Measurements from ENCODE around the gene DOP1B.
"Not testable (repeated sequence)": the region's sequence is repeated elsewhere in the genome, so short reads cannot be mapped to it uniquely, and the experiment has no call there.

The DOP1B gene

DNA sequence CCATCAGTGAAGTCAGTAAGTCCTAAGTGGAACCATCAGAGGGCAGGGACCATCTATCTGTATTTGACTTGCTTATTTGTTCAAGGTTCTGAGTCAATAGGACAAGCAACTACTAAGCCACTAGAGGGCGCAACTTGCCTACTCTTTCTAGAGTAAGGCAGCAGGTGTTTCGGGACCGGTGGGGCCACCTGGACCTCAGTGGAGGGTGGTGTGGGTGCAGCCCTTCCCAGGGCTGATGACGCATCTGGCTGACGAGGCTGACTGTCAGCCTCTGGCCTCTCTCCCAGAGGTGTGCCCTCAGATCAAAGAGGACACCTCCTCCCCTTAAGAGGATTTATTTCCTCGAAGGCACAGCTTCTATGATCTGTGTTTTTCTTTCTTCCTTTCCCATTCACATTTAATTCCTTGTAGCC is 15.1 kb upstream of the DOP1B start:
- DNase-seq, result peak; percentile 89

DNA sequence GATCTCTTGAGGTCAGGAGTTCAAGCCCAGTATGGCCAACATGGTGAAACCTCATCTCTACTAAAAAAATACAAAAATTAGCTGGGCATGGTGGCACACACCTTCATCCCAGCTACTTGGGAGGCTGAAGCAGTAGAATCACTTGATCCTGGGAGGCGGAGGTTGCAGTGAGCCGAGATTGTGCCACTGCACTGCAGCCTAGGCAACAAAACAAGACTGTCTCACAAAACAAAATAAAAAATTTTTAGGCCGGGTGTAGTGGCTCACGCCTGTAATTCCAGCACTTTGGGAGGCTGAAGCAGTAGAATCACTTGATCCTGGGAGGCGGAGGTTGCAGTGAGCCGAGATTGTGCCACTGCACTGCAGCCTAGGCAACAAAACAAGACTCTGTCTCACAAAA is 12.4 kb upstream of the DOP1B start:
- DNase-seq, result not testable (repeated sequence)

- no peak for DNase-seq
Measured at GRCh38 chr21:36145259-36145658, 11.4 kb upstream of the DOP1B start.

DNA sequence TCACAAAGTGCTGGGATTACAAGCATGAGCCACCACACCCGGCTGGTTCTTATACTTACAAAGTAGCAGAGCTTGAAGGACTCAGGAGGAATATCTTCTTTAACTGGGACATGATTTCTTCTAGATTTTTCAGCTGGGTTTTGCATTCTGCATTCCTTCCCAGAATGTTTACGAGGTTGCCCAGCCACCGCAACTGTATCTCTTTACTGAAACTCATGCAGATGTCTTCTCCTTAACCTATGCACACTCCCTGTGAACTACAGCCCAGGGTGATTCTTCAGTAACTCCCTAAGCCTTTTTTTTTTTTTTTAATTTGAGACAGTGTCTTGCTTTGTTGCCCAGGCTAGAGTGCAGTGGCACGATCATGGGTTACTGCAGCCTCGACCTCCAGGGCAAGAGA is 8.7 kb upstream of the DOP1B start:
- no peak for DNase-seq

DNA sequence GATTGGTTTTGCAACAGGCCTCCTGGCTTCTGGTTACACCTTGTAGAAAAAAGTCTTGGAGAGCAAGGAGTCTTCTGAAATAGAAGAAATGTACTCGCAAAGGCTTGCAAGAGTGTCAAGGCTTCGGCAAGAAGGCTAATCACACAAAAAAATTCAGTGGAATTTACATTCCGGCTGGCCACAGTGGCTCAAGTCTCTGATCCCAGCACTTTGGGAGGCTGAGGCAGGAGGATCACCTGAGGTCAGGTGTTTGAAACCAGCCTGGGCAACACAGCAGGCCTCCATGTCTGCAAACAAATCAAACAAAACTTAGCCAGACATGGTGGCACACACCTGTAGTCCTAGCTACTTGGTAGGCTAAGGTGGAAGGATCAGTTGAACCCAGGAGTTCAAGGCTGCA is 7.7 kb upstream of the DOP1B start:
- DNase-seq, result no peak

- no peak for DNase-seq
Measured at GRCh38 chr21:36149788-36150711, 6.6 kb upstream of the DOP1B start.

DNA sequence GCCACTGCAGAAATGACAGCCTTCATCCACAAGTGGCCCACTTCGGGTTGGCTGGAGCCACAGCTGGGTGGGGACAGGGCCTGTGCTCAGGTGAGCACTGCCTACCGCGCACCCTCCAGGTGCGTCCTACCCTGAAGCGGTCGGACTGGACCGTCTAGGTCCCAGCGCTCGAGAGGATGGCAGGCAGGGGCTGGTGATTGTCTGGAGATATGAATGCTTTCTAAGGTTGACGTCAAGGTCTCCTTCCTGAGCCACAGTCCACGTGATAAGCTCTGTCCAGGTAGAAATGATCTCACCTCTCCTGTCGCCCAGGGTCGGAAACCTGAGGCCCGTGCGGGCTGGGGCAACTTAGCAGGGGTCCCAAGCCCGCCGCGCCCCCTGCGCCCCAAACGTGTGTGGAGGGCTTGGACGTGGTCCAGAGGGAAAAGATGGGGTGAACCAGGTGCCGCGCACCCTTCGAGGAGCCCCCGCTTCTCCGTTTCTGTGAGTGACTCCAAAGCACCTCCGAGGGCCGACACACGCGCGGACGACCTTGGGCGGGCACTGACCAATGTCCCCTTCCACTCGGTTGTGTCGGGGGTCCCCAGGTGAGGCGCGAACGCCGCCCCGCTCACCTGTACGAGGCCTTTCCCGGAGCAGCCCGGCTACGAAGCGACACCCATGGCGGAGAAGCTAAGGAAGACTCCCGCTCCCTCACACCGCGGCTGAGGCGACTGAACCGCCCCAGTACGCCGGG is 853 bp upstream of the DOP1B start:
- DNase-seq, result no peak

- DNase-seq, result peak; percentile 98
Measured at GRCh38 chr21:36156339-36156814, 247 bp upstream of the DOP1B start.

DNA sequence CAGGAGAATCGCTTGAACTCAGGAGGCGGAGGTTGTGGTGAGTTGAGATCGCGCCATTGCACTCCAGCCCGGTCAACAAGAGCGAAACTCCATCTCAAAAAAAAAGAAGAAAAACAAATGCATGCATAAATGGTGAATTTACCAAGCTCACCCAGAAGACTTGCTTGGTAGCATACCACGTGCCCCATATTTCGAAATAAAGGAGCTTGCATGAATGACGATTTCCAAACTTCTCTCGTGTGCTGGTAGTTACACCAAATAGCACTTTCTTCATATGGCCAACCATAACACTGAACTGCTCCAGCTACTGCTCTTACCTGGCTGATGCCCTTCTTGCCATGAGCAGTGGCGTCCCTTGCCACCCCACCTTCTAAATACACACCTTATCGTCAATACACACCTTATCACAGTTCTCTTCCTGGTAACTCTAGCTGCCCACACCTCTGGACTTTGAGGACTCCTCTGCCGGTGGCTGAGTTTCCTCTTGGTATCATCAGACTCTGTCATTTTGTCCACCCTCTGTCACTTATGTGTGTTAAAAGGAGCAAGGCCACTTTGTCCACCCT is 2.8 kb downstream of the DOP1B start:
- no peak for DNase-seq

- no peak for DNase-seq
Measured at GRCh38 chr21:36160850-36161178, 4.2 kb downstream of the DOP1B start.

- no peak for DNase-seq
Measured at GRCh38 chr21:36162631-36163030, 6.0 kb downstream of the DOP1B start.

- DNase-seq, result peak; percentile 26
Measured at GRCh38 chr21:36163750-36164741, 7.4 kb downstream of the DOP1B start.

DNA sequence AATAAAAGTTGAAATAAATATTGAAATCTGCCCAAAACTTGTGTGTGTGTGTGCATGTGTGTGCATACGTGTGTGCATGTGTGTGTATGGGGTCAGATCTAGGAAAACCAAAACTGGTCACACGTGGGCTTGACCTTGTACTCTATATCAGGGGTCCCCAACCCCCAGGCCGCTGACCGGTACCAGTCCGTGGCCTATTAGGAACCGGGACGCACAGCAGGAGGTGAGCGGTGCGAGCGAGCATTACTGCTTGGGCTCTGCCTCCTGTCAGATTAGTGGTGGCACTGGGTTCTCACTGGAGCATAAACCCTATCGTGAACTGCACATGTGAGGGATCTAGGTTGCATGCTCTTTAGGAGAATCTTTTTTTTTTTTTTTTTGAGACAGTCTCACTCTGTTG is 8.7 kb downstream of the DOP1B start:
- no peak for DNase-seq

DNA sequence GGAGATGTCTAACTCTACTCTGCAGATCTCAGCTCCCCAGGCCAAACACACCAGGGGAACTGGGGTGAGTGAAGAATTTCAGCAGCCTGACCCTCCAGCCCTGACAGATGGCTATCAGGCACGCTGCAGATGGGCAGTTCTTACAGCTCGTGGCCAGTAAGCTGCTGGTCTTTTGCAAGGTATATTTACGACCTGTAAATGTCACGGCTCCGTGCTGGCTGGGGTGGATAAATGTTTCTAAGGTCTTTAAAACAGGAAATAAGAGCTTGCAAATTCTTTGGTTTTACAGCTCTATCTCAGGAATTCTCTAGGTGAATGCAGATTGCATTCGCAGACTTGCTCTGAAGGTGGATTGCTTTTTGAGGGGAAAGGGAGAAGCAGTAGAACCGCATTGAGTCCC is 10.1 kb downstream of the DOP1B start:
- no peak for DNase-seq

DNA sequence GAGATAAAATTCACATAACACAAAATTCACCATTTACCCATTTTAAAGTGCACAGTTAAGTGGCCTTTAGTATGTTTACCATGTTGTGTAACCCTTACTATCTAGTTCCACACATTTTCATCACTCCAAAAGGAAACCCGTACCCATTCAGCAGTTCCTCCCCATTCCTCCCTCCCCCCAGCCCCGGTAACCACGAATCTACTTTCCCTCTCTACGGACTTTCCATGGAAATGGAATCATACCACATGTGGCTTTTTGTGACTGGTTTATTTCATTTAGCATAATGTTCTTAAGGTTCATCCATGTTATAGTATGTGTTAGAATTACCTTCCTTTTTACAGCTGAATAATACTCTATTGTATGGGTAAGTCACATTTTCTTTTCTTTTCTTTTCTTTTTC is 10.9 kb downstream of the DOP1B start:
- no peak for DNase-seq

- no peak for DNase-seq
Measured at GRCh38 chr21:36169470-36170128, 13.0 kb downstream of the DOP1B start.

DNA sequence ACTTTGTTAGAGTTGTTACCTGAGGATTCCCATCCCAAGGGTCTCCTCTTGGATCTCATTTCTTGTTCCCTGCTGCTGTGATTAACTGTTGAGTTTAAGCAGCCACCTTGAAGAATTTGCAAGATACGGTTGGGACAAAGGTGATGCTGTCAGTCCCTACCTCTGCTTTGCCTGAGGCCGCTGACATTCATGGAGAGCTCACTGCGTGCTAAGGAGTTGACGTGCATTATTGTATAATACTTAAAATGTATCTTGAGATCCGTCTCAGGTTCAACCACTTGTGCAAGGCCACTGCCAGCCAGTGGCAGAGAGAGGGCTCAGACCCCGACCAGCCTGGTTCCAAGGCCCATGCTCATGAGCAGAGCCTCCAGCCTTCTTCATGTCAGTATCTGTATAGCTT is 14.2 kb downstream of the DOP1B start:
- DNase-seq, result no peak

- no peak for DNase-seq
Measured at GRCh38 chr21:36171336-36171735, 14.7 kb downstream of the DOP1B start.

DNA sequence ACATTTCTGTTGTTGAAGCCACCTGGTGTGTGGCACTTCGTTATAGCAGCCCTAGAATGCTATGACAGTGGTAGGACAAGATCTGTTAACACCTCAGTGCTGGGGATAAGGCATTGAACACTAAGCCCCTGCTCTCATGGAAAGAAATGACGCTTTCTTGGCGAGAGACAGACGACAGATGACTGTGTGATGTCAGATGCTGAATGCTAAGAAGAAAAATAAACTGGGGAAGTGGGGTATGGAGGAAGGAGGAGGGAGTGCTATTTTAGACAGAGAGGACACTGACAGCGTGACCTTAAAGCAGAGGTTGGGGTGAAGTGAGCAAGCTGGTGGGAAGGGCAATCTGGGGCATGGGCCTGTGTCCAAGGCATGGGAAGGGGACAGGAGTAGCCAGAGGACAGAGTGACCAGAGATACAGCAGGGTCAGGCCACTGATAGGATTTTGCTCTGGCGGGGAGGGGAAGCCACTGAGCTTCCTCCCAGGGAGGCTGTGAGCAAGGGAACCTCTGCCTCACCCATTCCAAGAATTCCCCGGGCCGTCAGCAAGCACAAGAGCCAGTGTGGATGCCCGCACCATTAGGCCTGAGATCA is 15.2 kb downstream of the DOP1B start:
- DNase-seq, result no peak

GRCh38 chr21:36174780-36175179 is 18.2 kb downstream of the DOP1B start:
- DNase-seq, result no peak

GRCh38 chr21:36175771-36176565 is 19.3 kb downstream of the DOP1B start:
- DNase-seq, result peak; percentile 98
